8988T (cell line): ENCODE data around the gene CELF3.

ENCODE experiments used
- DNase-seq: peaks from one replicate; pipeline ENCODE4 v3.0.0; 2011

Gene CELF3

GRCh38 chr1:151720554-151720953 lies 4.0 kb upstream of the CELF3 start:
- no peak for DNase-seq

GRCh38 chr1:151720125-151720524 lies 3.5 kb upstream of the CELF3 start:
- no peak for DNase-seq

- no peak for DNase-seq
These were observed 2.1 kb upstream of the CELF3 start for GRCh38 chr1:151718666-151719065.

- no peak for DNase-seq
These were observed 1.4 kb upstream of the CELF3 start for GRCh38 chr1:151718011-151718431.

- DNase-seq, result no peak
These were observed 219 bp downstream of the CELF3 start for GRCh38 chr1:151716405-151716762.

- peak; percentile 46 for DNase-seq
These were observed 738 bp downstream of the CELF3 start for GRCh38 chr1:151715726-151716404.

- DNase-seq, result no peak
These were observed 1.5 kb downstream of the CELF3 start for GRCh38 chr1:151714820-151715725.

GRCh38 chr1:151713874-151714273 lies 2.7 kb downstream of the CELF3 start:
- DNase-seq, result no peak

- DNase-seq, result no peak
These were observed 3.6 kb downstream of the CELF3 start for GRCh38 chr1:151713044-151713443.

GRCh38 chr1:151711951-151712350 lies 4.7 kb downstream of the CELF3 start:
- no peak for DNase-seq

GRCh38 chr1:151711044-151711800 lies 5.4 kb downstream of the CELF3 start:
- no peak for DNase-seq

- peak; percentile 86 for DNase-seq
These were observed 6.3 kb downstream of the CELF3 start for GRCh38 chr1:151710187-151710840.

- no peak for DNase-seq
These were observed 7.7 kb downstream of the CELF3 start for GRCh38 chr1:151708891-151709290.

GRCh38 chr1:151707541-151708065 lies 9.0 kb downstream of the CELF3 start:
- no peak for DNase-seq

- no peak for DNase-seq
These were observed 9.9 kb downstream of the CELF3 start for GRCh38 chr1:151706464-151707415.

GRCh38 chr1:151705753-151706463 lies 10.7 kb downstream of the CELF3 start:
- no peak for DNase-seq

GRCh38 chr1:151705146-151705545 lies 11.5 kb downstream of the CELF3 start:
- DNase-seq, result no peak

- DNase-seq, result no peak
These were observed 12.4 kb downstream of the CELF3 start for GRCh38 chr1:151704246-151704645.

GRCh38 chr1:151703813-151704212 lies 12.8 kb downstream of the CELF3 start:
- DNase-seq, result no peak

GRCh38 chr1:151702936-151703335 lies 13.7 kb downstream of the CELF3 start:
- DNase-seq, result no peak

GRCh38 chr1:151701515-151701914 lies 15.1 kb downstream of the CELF3 start:
- no peak for DNase-seq
